Chondrocyte (in vitro differentiated cells): ENCODE data around the gene ATM. TPM values are rescaled to one million over a fixed set of nuclear protein-coding genes. Genes with fewer than 3 reads are reported as not detected.
A peak's percentile ranks its signal among the peaks of the same experiment; 100 is the strongest.

Source experiments
- DNase-seq: peaks from one replicate; pipeline ENCODE4 v3.0.0; 2021; ENCODE audit warnings: mixed read lengths, low spot score
- H3K27ac Mint-ChIP-seq: one replicate; pipeline ENCODE4 v1.8.0; 2021; ENCODE audit warnings: mild to moderate bottlenecking, moderate library complexity, mixed read lengths; ENCODE audit not compliant: unreplicated experiment
- H3K27me3 Mint-ChIP-seq: 2 replicates; pipeline ENCODE4 v1.8.0; 2021; ENCODE audit warnings: low read depth, mixed read lengths
- H3K36me3 Mint-ChIP-seq: 2 replicates; pipeline ENCODE4 v1.8.0; 2021; ENCODE audit warnings: low read depth, mixed read lengths
- H3K4me1 Mint-ChIP-seq: 2 replicates; pipeline ENCODE4 v1.8.0; 2021; ENCODE audit warnings: low read depth, mild to moderate bottlenecking, mixed read lengths
- H3K4me3 Mint-ChIP-seq: one replicate; pipeline ENCODE4 v1.8.0; 2021; ENCODE audit warnings: mild to moderate bottlenecking, moderate library complexity, mixed read lengths; ENCODE audit not compliant: unreplicated experiment
- H3K9me3 Mint-ChIP-seq: 2 replicates; pipeline ENCODE4 v1.8.0; 2021; ENCODE audit warnings: low read depth, mixed read lengths
- total RNA-seq: library from RNA; stranded (reverse); gene quantifications from 3 replicates; pipeline ENCODE4 v1.2.1, GENCODE V29; 2021
- TF ChIP-seq, protein P1 (sequence below): fragments of 200-600 bp; sonication (generic); IDR thresholded peaks from 2 replicates; pipeline ENCODE4 v1.5.0; 2021; ENCODE audit warnings: antibody characterized with exemption, mild to moderate bottlenecking, moderate library complexity

The ATM gene
- total RNA-seq, 1 donor from 2014 or later, result 59.5 TPM

DNA sequence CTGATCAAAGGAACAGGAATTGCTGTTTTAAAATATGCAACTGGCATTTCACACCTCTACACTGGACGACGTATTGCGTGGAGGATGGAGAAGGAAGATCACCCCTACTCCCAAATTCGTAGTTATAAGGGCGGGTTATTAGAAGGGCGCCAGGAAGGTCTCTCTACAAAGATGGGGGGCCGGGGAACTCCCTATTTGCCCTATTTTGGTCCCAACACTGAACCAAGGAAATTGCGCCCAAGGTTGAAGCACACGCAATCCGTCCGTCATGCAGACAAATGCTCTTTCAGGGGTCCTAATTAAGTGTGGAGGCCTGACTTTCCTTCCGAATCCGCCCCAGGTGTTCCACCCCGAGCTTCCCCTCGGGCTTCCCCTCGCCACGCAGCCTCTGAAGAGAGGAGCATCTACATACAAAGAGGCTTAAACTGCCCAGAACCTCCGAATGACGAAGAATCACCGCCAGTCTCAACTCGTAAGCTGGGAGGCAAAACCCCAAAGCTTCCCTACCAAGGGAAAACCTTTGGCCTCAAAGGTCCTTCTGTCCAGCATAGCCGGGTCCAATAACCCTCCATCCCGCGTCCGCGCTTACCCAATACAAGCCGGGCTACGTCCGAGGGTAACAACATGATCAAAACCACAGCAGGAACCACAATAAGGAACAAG lies 825 bp upstream of the ATM start:
- H3K27me3 Mint-ChIP-seq, result no peaks in the 10 kb centered on the region
- TF ChIP-seq, protein P1, sequence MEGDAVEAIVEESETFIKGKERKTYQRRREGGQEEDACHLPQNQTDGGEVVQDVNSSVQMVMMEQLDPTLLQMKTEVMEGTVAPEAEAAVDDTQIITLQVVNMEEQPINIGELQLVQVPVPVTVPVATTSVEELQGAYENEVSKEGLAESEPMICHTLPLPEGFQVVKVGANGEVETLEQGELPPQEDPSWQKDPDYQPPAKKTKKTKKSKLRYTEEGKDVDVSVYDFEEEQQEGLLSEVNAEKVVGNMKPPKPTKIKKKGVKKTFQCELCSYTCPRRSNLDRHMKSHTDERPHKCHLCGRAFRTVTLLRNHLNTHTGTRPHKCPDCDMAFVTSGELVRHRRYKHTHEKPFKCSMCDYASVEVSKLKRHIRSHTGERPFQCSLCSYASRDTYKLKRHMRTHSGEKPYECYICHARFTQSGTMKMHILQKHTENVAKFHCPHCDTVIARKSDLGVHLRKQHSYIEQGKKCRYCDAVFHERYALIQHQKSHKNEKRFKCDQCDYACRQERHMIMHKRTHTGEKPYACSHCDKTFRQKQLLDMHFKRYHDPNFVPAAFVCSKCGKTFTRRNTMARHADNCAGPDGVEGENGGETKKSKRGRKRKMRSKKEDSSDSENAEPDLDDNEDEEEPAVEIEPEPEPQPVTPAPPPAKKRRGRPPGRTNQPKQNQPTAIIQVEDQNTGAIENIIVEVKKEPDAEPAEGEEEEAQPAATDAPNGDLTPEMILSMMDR, result no peak
- H3K36me3 Mint-ChIP-seq, result no peaks in the 10 kb centered on the region
- no peaks in the 10 kb centered on the region for H3K9me3 Mint-ChIP-seq
- no peak for DNase-seq
- peak overlapping the region; percentile 95 for H3K4me3 Mint-ChIP-seq
- peaks cover 32% of the 10 kb centered on the region for H3K4me1 Mint-ChIP-seq
- no peak overlapping the region for H3K27ac Mint-ChIP-seq

DNA sequence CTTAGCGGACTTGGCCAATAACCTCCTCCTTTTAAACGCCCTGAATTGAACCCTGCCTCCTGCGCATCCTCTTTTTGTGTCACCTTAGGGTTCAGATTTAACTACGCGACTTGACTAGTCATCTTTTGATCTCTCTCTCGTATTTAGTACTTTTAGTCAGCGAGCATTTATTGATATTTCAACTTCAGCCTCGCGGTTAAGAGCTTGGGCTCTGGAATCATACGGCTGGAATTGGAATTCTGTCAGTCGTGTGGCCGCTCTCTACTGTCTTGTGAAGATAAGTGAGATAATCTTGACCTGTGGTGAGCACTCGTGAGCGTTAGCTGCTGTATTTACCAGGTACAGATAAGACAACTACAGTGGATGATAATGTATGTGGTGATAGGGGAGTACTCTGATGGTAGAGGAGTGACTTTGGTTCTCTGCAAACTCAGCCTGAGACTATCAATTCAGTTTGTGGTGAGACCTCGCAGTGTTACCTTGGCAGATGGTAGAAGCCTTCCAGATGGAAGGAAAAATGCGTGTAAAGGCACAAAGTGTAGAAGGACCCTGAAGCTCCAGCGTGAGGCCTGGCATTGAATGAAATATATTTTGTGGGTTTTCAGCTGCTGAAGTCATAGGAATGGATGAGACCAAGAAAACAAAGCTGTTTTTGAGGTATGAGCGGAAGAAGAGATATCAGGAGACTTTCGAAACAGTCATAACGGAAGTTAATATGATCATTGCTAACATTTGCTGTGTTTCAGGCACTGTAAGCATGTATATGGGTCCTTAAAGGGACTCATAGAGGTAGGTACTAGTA lies 682 bp downstream of the ATM start:
- no peak for DNase-seq
- Mint-ChIP-seq H3K9me3 (no peaks in the 10 kb centered on the region), H3K4me1 (peaks cover 26% of the 10 kb centered on the region), H3K36me3 (peaks cover 1% of the 10 kb centered on the region), H3K27ac (no peak overlapping the region), H3K4me3 (no peak overlapping the region), H3K27me3 (no peaks in the 10 kb centered on the region)
- TF ChIP-seq, protein P1, result no peak

DNA sequence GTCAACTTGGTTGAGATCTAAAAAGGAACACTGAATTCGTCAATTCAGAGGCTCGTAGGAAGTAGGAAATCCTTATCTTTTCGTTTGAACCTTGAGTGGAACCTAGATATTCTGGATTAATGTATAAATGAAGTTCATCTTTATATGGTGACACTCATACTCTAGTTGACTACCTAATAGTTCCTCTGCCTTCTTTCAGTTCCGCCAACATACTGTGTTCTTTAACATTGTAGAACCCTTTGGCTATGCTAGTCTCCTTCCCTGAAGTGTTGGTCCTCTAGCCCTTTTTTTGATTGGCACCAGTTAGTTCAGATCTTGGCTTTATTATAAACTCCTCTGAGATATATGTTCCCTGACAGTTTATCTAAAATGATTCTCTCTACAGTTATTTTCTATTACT lies 1.5 kb downstream of the ATM start:
- H3K27me3 Mint-ChIP-seq, result no peaks in the 10 kb centered on the region
- H3K4me1 Mint-ChIP-seq, result peaks cover 25% of the 10 kb centered on the region
- H3K9me3 Mint-ChIP-seq, result no peaks in the 10 kb centered on the region
- no peak overlapping the region for H3K27ac Mint-ChIP-seq
- no peak for DNase-seq
- H3K4me3 Mint-ChIP-seq, result no peak overlapping the region
- TF ChIP-seq, protein P1, result no peak
- H3K36me3 Mint-ChIP-seq, result peaks cover 3% of the 10 kb centered on the region

DNA sequence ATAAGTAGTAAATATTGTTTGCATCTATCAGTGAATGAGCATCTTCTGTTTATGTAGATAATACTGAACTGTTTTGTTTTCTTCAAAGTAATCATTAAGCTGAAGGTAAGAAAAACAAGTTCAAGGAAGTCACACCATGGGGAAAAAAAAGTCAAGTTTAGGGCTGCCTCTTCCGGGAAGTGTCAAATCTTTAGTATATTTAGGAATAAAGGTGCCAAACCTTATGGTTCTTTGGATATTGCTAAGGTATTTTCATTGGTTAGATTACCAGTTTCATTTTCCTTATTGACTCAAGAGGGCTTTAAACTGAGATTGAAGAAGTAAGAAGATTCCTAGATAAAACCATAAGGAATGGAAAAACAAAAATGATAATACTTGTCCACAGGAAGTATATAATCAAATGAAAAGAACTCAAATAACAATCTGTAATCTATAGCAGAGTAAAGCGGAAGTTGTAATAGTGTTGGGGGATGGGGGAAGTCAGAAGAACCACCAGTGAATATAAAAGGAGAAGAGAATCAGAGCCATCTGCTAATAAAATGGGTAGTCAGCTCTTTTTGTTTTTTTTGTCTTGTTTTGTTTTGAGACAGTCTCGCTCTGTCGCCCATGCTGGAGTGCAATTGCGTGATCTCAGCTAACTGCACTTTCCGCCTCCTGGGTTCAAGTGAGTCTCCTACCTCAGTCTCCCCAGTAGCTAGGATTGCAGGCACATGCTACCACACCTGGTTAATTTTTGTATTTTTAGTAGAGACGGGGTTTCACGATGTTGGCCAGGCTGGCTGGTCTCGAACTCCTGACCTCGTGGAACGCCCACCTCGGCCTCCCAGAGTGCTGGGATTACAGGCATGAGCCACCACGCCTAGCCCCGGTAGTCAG lies 2.3 kb downstream of the ATM start:
- Mint-ChIP-seq H3K4me3 (no peak overlapping the region), H3K9me3 (no peaks in the 10 kb centered on the region), H3K27me3 (no peaks in the 10 kb centered on the region), H3K4me1 (peaks cover 20% of the 10 kb centered on the region), H3K27ac (peak overlapping the region; percentile 64), H3K36me3 (peaks cover 7% of the 10 kb centered on the region)
- TF ChIP-seq, protein P1, result no peak
- no peak for DNase-seq

DNA sequence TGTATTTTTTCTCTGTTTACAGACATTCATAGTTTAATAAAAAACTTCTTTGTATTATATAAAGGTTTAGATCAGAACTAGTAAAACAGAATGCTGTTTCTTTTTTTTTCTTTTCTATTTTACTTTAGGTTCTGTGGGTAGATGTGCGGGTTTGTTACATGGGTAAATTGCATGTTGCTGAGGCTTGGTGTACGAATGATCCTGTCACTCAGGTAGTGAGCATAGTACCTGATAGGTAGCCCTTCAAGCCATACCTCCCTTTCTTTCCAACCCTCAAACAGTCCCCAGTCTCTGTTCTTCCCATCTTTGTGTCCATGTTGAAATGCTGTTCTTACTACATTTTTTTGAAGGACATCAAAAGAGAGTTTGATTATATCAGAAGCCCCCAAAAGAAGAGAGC lies 3.2 kb downstream of the ATM start:
- DNase-seq, result no peak
- TF ChIP-seq, protein P1, result no peak
- H3K27ac Mint-ChIP-seq, result peak overlapping the region; percentile 13
- no peaks in the 10 kb centered on the region for H3K9me3 Mint-ChIP-seq
- no peak overlapping the region for H3K4me3 Mint-ChIP-seq
- peaks cover 11% of the 10 kb centered on the region for H3K4me1 Mint-ChIP-seq
- H3K36me3 Mint-ChIP-seq, result peaks cover 7% of the 10 kb centered on the region
- no peaks in the 10 kb centered on the region for H3K27me3 Mint-ChIP-seq
